Measurements from ENCODE around the gene PRAMEF14.
"Not testable (repeated sequence)": the region's sequence is repeated elsewhere in the genome, so short reads cannot be mapped to it uniquely, and the experiment has no call there.

The PRAMEF14 gene

GRCh38 chr1:13298699-13299098 is 48.2 kb downstream of the PRAMEF14 start:
- H3K27ac ChIP-seq, result not testable (repeated sequence)

- H3K27ac ChIP-seq, result not testable (repeated sequence)
Measured at GRCh38 chr1:13297216-13297931, 49.6 kb downstream of the PRAMEF14 start.
